DND-41 (cell line): ENCODE results near the gene SENP7.

ENCODE experiments used
- ATAC-seq: fragments of 200-7000 bp; cut with Tn5 transposase; 3 replicates; pipeline ENCODE4 v1.9.1; 2021; ENCODE audit warnings: low read depth; ENCODE audit not compliant: insufficient read depth
- DNase-seq: peaks from one replicate; pipeline ENCODE4 v3.0.0-alpha.2; 2020
- H2AFZ ChIP-seq: 2 replicates; pipeline ENCODE4 v1.6.0; 2012; ENCODE audit warnings: low read depth, low read length
- H3K27ac ChIP-seq: 2 replicates; pipeline ENCODE4 v1.5.1; 2012; ENCODE audit warnings: low read length, inconsistent platforms
- H3K27me3 ChIP-seq: fragments of 200-600 bp; sonication (generic); 2 replicates; pipeline ENCODE4 v1.6.0; 2012; ENCODE audit warnings: low read length, mild to moderate bottlenecking, inconsistent platforms; ENCODE audit not compliant: insufficient read depth, poor library complexity
- H3K36me3 ChIP-seq: 2 replicates; pipeline ENCODE4 v1.5.1; 2012; ENCODE audit warnings: low read length, inconsistent platforms; ENCODE audit not compliant: insufficient read depth
- H3K4me1 ChIP-seq: 2 replicates; pipeline ENCODE4 v1.5.1; 2012; ENCODE audit warnings: mild to moderate bottlenecking, low read length; ENCODE audit not compliant: insufficient read depth
- H3K4me2 ChIP-seq: 2 replicates; pipeline ENCODE4 v1.6.0; 2012; ENCODE audit warnings: mild to moderate bottlenecking, moderate library complexity, low read length, inconsistent platforms; ENCODE audit not compliant: insufficient read depth
- H3K4me3 ChIP-seq, 2 experiments: fragments of 200-600 bp in 1 of 2; shearing (Covaris generic) in 1 of 2; 2 replicates each; pipeline ENCODE4 v1.5.1; 2012 to 2016; ENCODE audit warnings: inconsistent platforms in 2 of 2, low read length in 2 of 2, mild to moderate bottlenecking in 2 of 2, low read depth in 1 of 2, moderate library complexity in 1 of 2
- H3K79me2 ChIP-seq: 2 replicates; pipeline ENCODE4 v1.6.0; 2012; ENCODE audit warnings: low read length, inconsistent platforms; ENCODE audit not compliant: insufficient read depth
- H3K9ac ChIP-seq: 2 replicates; pipeline ENCODE4 v1.6.0; 2012; ENCODE audit warnings: low read depth, mild to moderate bottlenecking, inconsistent platforms, low read length, moderate library complexity
- H3K9me3 ChIP-seq: 2 replicates; pipeline ENCODE4 v1.5.1; 2012; ENCODE audit warnings: low read length, moderate library complexity, mild to moderate bottlenecking, inconsistent platforms; ENCODE audit not compliant: insufficient read depth, severe bottlenecking
- H4K20me1 ChIP-seq: 2 replicates; pipeline ENCODE4 v1.6.0; 2012; ENCODE audit warnings: low read length; ENCODE audit not compliant: insufficient read depth
- EZH2 ChIP-seq: IDR thresholded peaks from 3 replicates; pipeline ENCODE4 v1.6.1; 2012; ENCODE audit warnings: borderline replicate concordance, low read depth, mild to moderate bottlenecking, moderate library complexity, low read length, inconsistent platforms; ENCODE audit not compliant: severe bottlenecking
- TF ChIP-seq, protein P1 (sequence below): IDR thresholded peaks from 2 replicates; pipeline ENCODE4 v1.5.1; 2012; ENCODE audit warnings: borderline replicate concordance, low read length, moderate library complexity, mild to moderate bottlenecking; ENCODE audit not compliant: poor library complexity, severe bottlenecking; ENCODE audit errors: extremely low read depth

SENP7 gene

DNA sequence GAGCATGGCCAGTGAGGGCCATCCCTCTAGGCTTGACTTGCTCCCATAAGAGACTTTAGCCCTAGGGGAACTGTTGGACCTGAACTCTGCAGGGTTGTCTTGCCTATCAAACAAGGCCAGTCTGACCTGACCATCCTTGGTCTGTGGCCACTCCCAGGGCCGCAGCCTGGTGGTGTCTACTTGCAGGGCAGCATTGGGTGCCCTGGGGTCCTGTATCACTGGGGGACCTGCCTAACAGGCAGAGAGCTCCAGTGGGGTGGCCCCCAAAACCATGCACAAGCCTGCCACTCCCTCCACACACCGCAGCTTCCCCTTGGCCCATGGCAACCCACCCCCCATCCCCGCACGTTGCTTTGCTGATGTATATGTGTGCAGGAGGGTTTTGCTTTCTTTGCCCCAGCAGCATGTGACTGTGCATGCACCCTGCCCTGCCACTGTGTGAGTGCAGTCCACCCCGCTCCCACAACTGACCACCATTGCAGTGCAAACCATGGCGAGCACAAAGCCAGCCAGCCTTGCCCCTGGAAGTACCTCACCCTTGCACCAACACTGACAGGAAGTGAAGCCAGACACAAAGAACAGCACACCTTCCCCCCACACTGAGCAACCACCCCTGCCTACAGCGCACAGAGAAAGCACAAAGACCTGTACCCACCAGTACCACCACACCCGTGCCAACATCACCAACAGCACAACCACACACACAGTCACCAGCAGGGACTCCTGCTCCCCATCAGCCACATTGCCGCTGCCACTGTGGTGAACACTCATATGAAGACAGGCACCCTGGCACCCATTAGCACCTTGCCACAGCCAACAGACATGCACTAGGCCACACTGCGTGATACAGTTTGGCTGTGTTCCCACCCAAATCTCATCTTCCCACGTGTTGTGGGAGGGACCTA lies 88.8 kb downstream of the SENP7 start:
- no peak overlapping the region for H2AFZ ChIP-seq
- H3K4me1 ChIP-seq = no peaks in the 10 kb centered on the region
- no peak for TF ChIP-seq EZH2
- TF ChIP-seq, protein P1, sequence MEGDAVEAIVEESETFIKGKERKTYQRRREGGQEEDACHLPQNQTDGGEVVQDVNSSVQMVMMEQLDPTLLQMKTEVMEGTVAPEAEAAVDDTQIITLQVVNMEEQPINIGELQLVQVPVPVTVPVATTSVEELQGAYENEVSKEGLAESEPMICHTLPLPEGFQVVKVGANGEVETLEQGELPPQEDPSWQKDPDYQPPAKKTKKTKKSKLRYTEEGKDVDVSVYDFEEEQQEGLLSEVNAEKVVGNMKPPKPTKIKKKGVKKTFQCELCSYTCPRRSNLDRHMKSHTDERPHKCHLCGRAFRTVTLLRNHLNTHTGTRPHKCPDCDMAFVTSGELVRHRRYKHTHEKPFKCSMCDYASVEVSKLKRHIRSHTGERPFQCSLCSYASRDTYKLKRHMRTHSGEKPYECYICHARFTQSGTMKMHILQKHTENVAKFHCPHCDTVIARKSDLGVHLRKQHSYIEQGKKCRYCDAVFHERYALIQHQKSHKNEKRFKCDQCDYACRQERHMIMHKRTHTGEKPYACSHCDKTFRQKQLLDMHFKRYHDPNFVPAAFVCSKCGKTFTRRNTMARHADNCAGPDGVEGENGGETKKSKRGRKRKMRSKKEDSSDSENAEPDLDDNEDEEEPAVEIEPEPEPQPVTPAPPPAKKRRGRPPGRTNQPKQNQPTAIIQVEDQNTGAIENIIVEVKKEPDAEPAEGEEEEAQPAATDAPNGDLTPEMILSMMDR = no peak
- H3K79me2 ChIP-seq = peaks cover 37% of the 10 kb centered on the region
- H3K27ac ChIP-seq = no peak overlapping the region
- no peak overlapping the region for H3K9ac ChIP-seq
- peaks cover 13% of the 10 kb centered on the region; the same call in 1 of the 2 replicates for H4K20me1 ChIP-seq
- no peaks in the 10 kb centered on the region for H3K9me3 ChIP-seq
- H3K36me3 ChIP-seq = no peaks in the 10 kb centered on the region
- DNase-seq = no peak
- no peak overlapping the region for H3K4me2 ChIP-seq
- no peaks in the 10 kb centered on the region for H3K27me3 ChIP-seq
- ATAC-seq = peak; percentile 54; the same call in 2 of the 3 replicates
- H3K4me3 ChIP-seq = no peak overlapping the region

GRCh38 chr3:101418851-101419250 lies 94.2 kb downstream of the SENP7 start:
- no peaks in the 10 kb centered on the region for H3K4me1 ChIP-seq
- H3K27ac ChIP-seq = no peak overlapping the region
- ATAC-seq (no peak), DNase-seq (no peak)
- H4K20me1 ChIP-seq = peaks cover 5% of the 10 kb centered on the region; the same call in 1 of the 2 replicates
- H3K4me2 ChIP-seq = no peak overlapping the region
- peaks cover 10% of the 10 kb centered on the region; the same call in 1 of the 2 replicates for H3K36me3 ChIP-seq
- H3K79me2 ChIP-seq = peaks cover 13% of the 10 kb centered on the region
- H3K9ac ChIP-seq = no peak overlapping the region
- H2AFZ ChIP-seq = no peak overlapping the region
- no peaks in the 10 kb centered on the region for H3K9me3 ChIP-seq
- TF ChIP-seq EZH2 = no peak
- TF ChIP-seq, protein P1 = no peak
- H3K4me3 ChIP-seq = no peak overlapping the region
- H3K27me3 ChIP-seq = no peaks in the 10 kb centered on the region

- DNase-seq (no peak), ATAC-seq (no peak)
- Histone ChIP-seq H3K79me2 (no peaks in the 10 kb centered on the region), H3K4me2 (no peak overlapping the region), H3K9ac (no peak overlapping the region), H3K27me3 (no peaks in the 10 kb centered on the region), H3K9me3 (no peaks in the 10 kb centered on the region), H3K27ac (no peak overlapping the region), H2AFZ (no peak overlapping the region), H4K20me1 (peaks cover 3% of the 10 kb centered on the region; the same call in 1 of the 2 replicates), H3K36me3 (peaks cover 15% of the 10 kb centered on the region; the same call in 1 of the 2 replicates), H3K4me1 (no peaks in the 10 kb centered on the region), H3K4me3 (no peak overlapping the region)
- TF ChIP-seq EZH2 = no peak
- TF ChIP-seq, protein P1 = no peak
These were observed 98.9 kb downstream of the SENP7 start for GRCh38 chr3:101414121-101414520.
